ENCODE results near the gene HHAT.
"Not testable (repeated sequence)": the region's sequence is repeated elsewhere in the genome, so short reads cannot be mapped to it uniquely, and the experiment has no call there.

The HHAT gene

GRCh38 chr1:210340311-210340710 is 11.6 kb downstream of the HHAT start:
- Histone ChIP-seq H3K9me3 (ENCODE audit: control insufficient read depth, insufficient read depth, low read length) (no peaks in the 10 kb centered on the region), H3K4me3 (ENCODE audit: low read depth, low read length) (no peak overlapping the region), H3K9ac (ENCODE audit: low read depth, low read length) (no peak overlapping the region), H3K27me3 (ENCODE audit: control insufficient read depth, insufficient read depth, low read length) (peaks cover 40% of the 10 kb centered on the region), H3K4me1 (ENCODE audit: control insufficient read depth, insufficient read depth, low read length) (peaks cover 3% of the 10 kb centered on the region), H3K36me3 (ENCODE audit: control insufficient read depth, insufficient read depth, low read length) (no peaks in the 10 kb centered on the region)

GRCh38 chr1:210340841-210341240 is 12.1 kb downstream of the HHAT start:
- Histone ChIP-seq H3K4me1 (ENCODE audit: control insufficient read depth, insufficient read depth, low read length) (peaks cover 3% of the 10 kb centered on the region), H3K9ac (ENCODE audit: low read depth, low read length) (no peak overlapping the region), H3K4me3 (ENCODE audit: low read depth, low read length) (no peak overlapping the region), H3K36me3 (ENCODE audit: control insufficient read depth, insufficient read depth, low read length) (no peaks in the 10 kb centered on the region), H3K27me3 (ENCODE audit: control insufficient read depth, insufficient read depth, low read length) (peaks cover 35% of the 10 kb centered on the region), H3K9me3 (ENCODE audit: control insufficient read depth, insufficient read depth, low read length) (no peaks in the 10 kb centered on the region)

GRCh38 chr1:210342986-210343780 is 14.5 kb downstream of the HHAT start:
- Histone ChIP-seq H3K9ac (ENCODE audit: low read depth, low read length) (no peak overlapping the region), H3K27me3 (ENCODE audit: control insufficient read depth, insufficient read depth, low read length) (peaks cover 23% of the 10 kb centered on the region), H3K4me1 (ENCODE audit: control insufficient read depth, insufficient read depth, low read length) (peaks cover 3% of the 10 kb centered on the region), H3K36me3 (ENCODE audit: control insufficient read depth, insufficient read depth, low read length) (no peaks in the 10 kb centered on the region), H3K9me3 (ENCODE audit: control insufficient read depth, insufficient read depth, low read length) (no peaks in the 10 kb centered on the region), H3K4me3 (ENCODE audit: low read depth, low read length) (no peak overlapping the region)

GRCh38 chr1:210344706-210345105 is 16.0 kb downstream of the HHAT start:
- H3K9me3 ChIP-seq (ENCODE audit: control insufficient read depth, insufficient read depth, low read length), result no peaks in the 10 kb centered on the region
- no peak overlapping the region for H3K9ac ChIP-seq (ENCODE audit: low read depth, low read length)
- H3K4me1 ChIP-seq (ENCODE audit: control insufficient read depth, insufficient read depth, low read length), result peaks cover 3% of the 10 kb centered on the region
- H3K4me3 ChIP-seq (ENCODE audit: low read depth, low read length), result no peak overlapping the region
- H3K27me3 ChIP-seq (ENCODE audit: control insufficient read depth, insufficient read depth, low read length), result peaks cover 19% of the 10 kb centered on the region
- no peaks in the 10 kb centered on the region for H3K36me3 ChIP-seq (ENCODE audit: control insufficient read depth, insufficient read depth, low read length)

GRCh38 chr1:210347112-210347511 is 18.4 kb downstream of the HHAT start:
- Histone ChIP-seq H3K36me3 (ENCODE audit: control insufficient read depth, insufficient read depth, low read length) (no peaks in the 10 kb centered on the region), H3K9ac (ENCODE audit: low read depth, low read length) (no peak overlapping the region), H3K9me3 (ENCODE audit: control insufficient read depth, insufficient read depth, low read length) (no peaks in the 10 kb centered on the region), H3K27me3 (ENCODE audit: control insufficient read depth, insufficient read depth, low read length) (peaks cover 10% of the 10 kb centered on the region), H3K4me1 (ENCODE audit: control insufficient read depth, insufficient read depth, low read length) (peaks cover 3% of the 10 kb centered on the region), H3K4me3 (ENCODE audit: low read depth, low read length) (no peak overlapping the region)

- no peak overlapping the region for H3K4me3 ChIP-seq (ENCODE audit: low read depth, low read length)
- no peaks in the 10 kb centered on the region for H3K36me3 ChIP-seq (ENCODE audit: control insufficient read depth, insufficient read depth, low read length)
- H3K9ac ChIP-seq (ENCODE audit: low read depth, low read length), result no peak overlapping the region
- H3K4me1 ChIP-seq (ENCODE audit: control insufficient read depth, insufficient read depth, low read length), result no peaks in the 10 kb centered on the region
- peaks cover 2% of the 10 kb centered on the region for H3K27me3 ChIP-seq (ENCODE audit: control insufficient read depth, insufficient read depth, low read length)
- no peaks in the 10 kb centered on the region for H3K9me3 ChIP-seq (ENCODE audit: control insufficient read depth, insufficient read depth, low read length)
Measured at GRCh38 chr1:210351496-210351895, 22.8 kb downstream of the HHAT start.

- Histone ChIP-seq H3K4me3 (ENCODE audit: low read depth, low read length) (no peak overlapping the region), H3K36me3 (ENCODE audit: control insufficient read depth, insufficient read depth, low read length) (no peaks in the 10 kb centered on the region), H3K27me3 (ENCODE audit: control insufficient read depth, insufficient read depth, low read length) (peaks cover 2% of the 10 kb centered on the region), H3K9ac (ENCODE audit: low read depth, low read length) (no peak overlapping the region), H3K9me3 (ENCODE audit: control insufficient read depth, insufficient read depth, low read length) (no peaks in the 10 kb centered on the region), H3K4me1 (ENCODE audit: control insufficient read depth, insufficient read depth, low read length) (no peaks in the 10 kb centered on the region)
Measured at GRCh38 chr1:210352575-210352974, 23.9 kb downstream of the HHAT start.

- H3K9ac ChIP-seq (ENCODE audit: low read depth, low read length); H3K9me3 ChIP-seq (ENCODE audit: control insufficient read depth, insufficient read depth, low read length); H3K27me3 ChIP-seq (ENCODE audit: control insufficient read depth, insufficient read depth, low read length); H3K4me3 ChIP-seq (ENCODE audit: low read depth, low read length); H3K36me3 ChIP-seq (ENCODE audit: control insufficient read depth, insufficient read depth, low read length): not testable (repeated sequence)
- H3K4me1 ChIP-seq (ENCODE audit: control insufficient read depth, insufficient read depth, low read length), result peaks cover 16% of the 10 kb centered on the region
Measured at GRCh38 chr1:210354305-210354704, 25.6 kb downstream of the HHAT start.

- Histone ChIP-seq H3K36me3 (ENCODE audit: control insufficient read depth, insufficient read depth, low read length) (no peaks in the 10 kb centered on the region), H3K4me1 (ENCODE audit: control insufficient read depth, insufficient read depth, low read length) (peaks cover 19% of the 10 kb centered on the region), H3K27me3 (ENCODE audit: control insufficient read depth, insufficient read depth, low read length) (no peaks in the 10 kb centered on the region), H3K9ac (ENCODE audit: low read depth, low read length) (no peak overlapping the region), H3K9me3 (ENCODE audit: control insufficient read depth, insufficient read depth, low read length) (no peaks in the 10 kb centered on the region), H3K4me3 (ENCODE audit: low read depth, low read length) (no peak overlapping the region)
Measured at GRCh38 chr1:210358626-210359025, 29.9 kb downstream of the HHAT start.

GRCh38 chr1:210359255-210359654 is 30.6 kb downstream of the HHAT start:
- no peaks in the 10 kb centered on the region for H3K9me3 ChIP-seq (ENCODE audit: control insufficient read depth, insufficient read depth, low read length)
- peaks cover 19% of the 10 kb centered on the region for H3K4me1 ChIP-seq (ENCODE audit: control insufficient read depth, insufficient read depth, low read length)
- no peak overlapping the region for H3K9ac ChIP-seq (ENCODE audit: low read depth, low read length)
- no peak overlapping the region for H3K4me3 ChIP-seq (ENCODE audit: low read depth, low read length)
- H3K27me3 ChIP-seq (ENCODE audit: control insufficient read depth, insufficient read depth, low read length), result no peaks in the 10 kb centered on the region
- no peaks in the 10 kb centered on the region for H3K36me3 ChIP-seq (ENCODE audit: control insufficient read depth, insufficient read depth, low read length)

GRCh38 chr1:210360852-210361477 is 32.3 kb downstream of the HHAT start:
- Histone ChIP-seq H3K9me3 (ENCODE audit: control insufficient read depth, insufficient read depth, low read length) (no peaks in the 10 kb centered on the region), H3K4me3 (ENCODE audit: low read depth, low read length) (no peak overlapping the region), H3K27me3 (ENCODE audit: control insufficient read depth, insufficient read depth, low read length) (no peaks in the 10 kb centered on the region), H3K36me3 (ENCODE audit: control insufficient read depth, insufficient read depth, low read length) (no peaks in the 10 kb centered on the region), H3K4me1 (ENCODE audit: control insufficient read depth, insufficient read depth, low read length) (peaks cover 22% of the 10 kb centered on the region), H3K9ac (ENCODE audit: low read depth, low read length) (no peak overlapping the region)

GRCh38 chr1:210361665-210362064 is 33.0 kb downstream of the HHAT start:
- H3K27me3 ChIP-seq (ENCODE audit: control insufficient read depth, insufficient read depth, low read length), result no peaks in the 10 kb centered on the region
- H3K9me3 ChIP-seq (ENCODE audit: control insufficient read depth, insufficient read depth, low read length), result no peaks in the 10 kb centered on the region
- H3K36me3 ChIP-seq (ENCODE audit: control insufficient read depth, insufficient read depth, low read length), result no peaks in the 10 kb centered on the region
- peaks cover 25% of the 10 kb centered on the region for H3K4me1 ChIP-seq (ENCODE audit: control insufficient read depth, insufficient read depth, low read length)
- H3K4me3 ChIP-seq (ENCODE audit: low read depth, low read length), result no peak overlapping the region
- no peak overlapping the region for H3K9ac ChIP-seq (ENCODE audit: low read depth, low read length)

Data from iPS-15b (cell line).